HG03469 (cell line): ENCODE data around the gene DUOX1.
"Not testable (repeated sequence)": the region's sequence is repeated elsewhere in the genome, so short reads cannot be mapped to it uniquely, and the experiment has no call there.

Source experiments
- ATAC-seq: cut with Tn5 transposase; IDR thresholded peaks from one replicate; pipeline ENCODE4 v1.9.1; 2021; ENCODE audit warnings: mild to moderate bottlenecking, moderate library complexity, moderate number of reproducible peaks; ENCODE audit not compliant: unreplicated experiment

DUOX1 gene

GRCh38 chr15:45120081-45120972, 9.5 kb upstream of the DUOX1 start:
- no peak for ATAC-seq

- no peak for ATAC-seq
Observed at GRCh38 chr15:45121020-45121419, 8.8 kb upstream of the DUOX1 start.

- no peak for ATAC-seq
Observed at GRCh38 chr15:45121706-45122417, 7.9 kb upstream of the DUOX1 start.

- ATAC-seq, result no peak
Observed at GRCh38 chr15:45122719-45123118, 7.1 kb upstream of the DUOX1 start.

- ATAC-seq, result no peak
Observed at GRCh38 chr15:45123397-45123796, 6.4 kb upstream of the DUOX1 start.

- ATAC-seq, result no peak
Observed at GRCh38 chr15:45126535-45127158, 3.1 kb upstream of the DUOX1 start.

GRCh38 chr15:45128971-45129639, 689 bp upstream of the DUOX1 start:
- no peak for ATAC-seq

- ATAC-seq, result no peak
Observed at GRCh38 chr15:45130291-45131000, 652 bp downstream of the DUOX1 start.

- no peak for ATAC-seq
Observed at GRCh38 chr15:45131510-45131909, 1.7 kb downstream of the DUOX1 start.

- ATAC-seq, result no peak
Observed at GRCh38 chr15:45132844-45133560, 3.2 kb downstream of the DUOX1 start.

- ATAC-seq, result no peak
Observed at GRCh38 chr15:45133561-45133920, 3.7 kb downstream of the DUOX1 start.

- no peak for ATAC-seq
Observed at GRCh38 chr15:45134046-45134445, 4.3 kb downstream of the DUOX1 start.

GRCh38 chr15:45134682-45135604, 5.1 kb downstream of the DUOX1 start:
- no peak for ATAC-seq

GRCh38 chr15:45135705-45136377, 6.0 kb downstream of the DUOX1 start:
- not testable (repeated sequence) for ATAC-seq

- ATAC-seq, result no peak
Observed at GRCh38 chr15:45136378-45136764, 6.6 kb downstream of the DUOX1 start.

- no peak for ATAC-seq
Observed at GRCh38 chr15:45137703-45138102, 7.9 kb downstream of the DUOX1 start.

GRCh38 chr15:45138814-45139765, 9.3 kb downstream of the DUOX1 start:
- ATAC-seq, result no peak
